Neural cell (in vitro differentiated cells): ENCODE data around the gene INSIG2. TPM values are rescaled to one million over a fixed set of nuclear protein-coding genes. Genes with fewer than 3 reads are reported as not detected.
A peak's percentile ranks its signal among the peaks of the same experiment; 100 is the strongest.

Source experiments
- H2AFZ ChIP-seq: fragments of 200-600, 300-800 bp; sonication (generic), shearing (Covaris generic); 2 replicates; pipeline ENCODE4 v1.6.0; 2014; ENCODE audit warnings: low read depth, mild to moderate bottlenecking, antibody characterized with exemption, low read length, moderate library complexity
- H3F3A ChIP-seq: fragments of 200-600 bp; shearing (Covaris generic); 2 replicates; pipeline ENCODE4 v1.6.1; 2016; ENCODE audit warnings: mild to moderate bottlenecking, moderate library complexity, mixed read lengths, antibody characterized with exemption, low read length; ENCODE audit not compliant: insufficient read depth, poor library complexity, severe bottlenecking
- H3K27ac ChIP-seq: fragments of 200-600, 300-800 bp; sonication (generic), shearing (Covaris generic); 2 replicates; pipeline ENCODE4 v1.5.1; 2014; ENCODE audit warnings: mild to moderate bottlenecking, low read length, moderate library complexity
- H3K27me3 ChIP-seq: fragments of 300-800, 200-600 bp; sonication (generic), shearing (Covaris generic); 2 replicates; pipeline ENCODE4 v1.6.0; 2014; ENCODE audit warnings: mild to moderate bottlenecking, low read depth, low read length, moderate library complexity; ENCODE audit not compliant: insufficient read depth
- H3K36me3 ChIP-seq: fragments of 300-800, 200-600 bp; sonication (generic), shearing (Covaris generic); 2 replicates; pipeline ENCODE4 v1.5.1; 2014; ENCODE audit warnings: mild to moderate bottlenecking, antibody characterized with exemption, low read length, moderate library complexity; ENCODE audit not compliant: insufficient read depth
- H3K4me2 ChIP-seq: fragments of 300-800, 200-600 bp; sonication (generic), shearing (Covaris generic); 2 replicates; pipeline ENCODE4 v1.6.0; 2014; ENCODE audit warnings: mild to moderate bottlenecking, low read length
- H3K4me3 ChIP-seq: fragments of 300-800, 200-600 bp; sonication (generic), shearing (Covaris generic); 2 replicates; pipeline ENCODE4 v1.5.1; 2014; ENCODE audit warnings: mild to moderate bottlenecking, low read length, moderate library complexity
- H3K79me2 ChIP-seq: fragments of 200-600 bp; shearing (Covaris generic); replicated peaks from 2 replicates; pipeline ENCODE4 v1.6.0; 2014; ENCODE audit warnings: mild to moderate bottlenecking, low read length, moderate library complexity; ENCODE audit not compliant: insufficient read depth
- H3K9ac ChIP-seq: fragments of 300-800, 200-600 bp; sonication (generic), shearing (Covaris generic); 2 replicates; pipeline ENCODE4 v1.6.1; 2016; ENCODE audit warnings: mild to moderate bottlenecking, low read length, mixed read lengths
- H3K9me2 ChIP-seq: fragments of 200-600 bp; shearing (Covaris generic); 2 replicates; pipeline ENCODE4 v1.6.1; 2016; ENCODE audit warnings: mild to moderate bottlenecking, low read length, mixed read lengths; ENCODE audit not compliant: insufficient read depth
- H3K9me3 ChIP-seq: fragments of 200-600, 300-800 bp; sonication (generic), shearing (Covaris generic); 2 replicates; pipeline ENCODE4 v1.6.1; 2016; ENCODE audit warnings: mild to moderate bottlenecking, mixed run types, low read length, moderate library complexity, mixed read lengths
- H4K20me1 ChIP-seq: fragments of 200-600 bp; shearing (Covaris generic); 2 replicates; pipeline ENCODE4 v1.6.1; 2016; ENCODE audit warnings: mild to moderate bottlenecking, mixed run types; ENCODE audit not compliant: insufficient read depth
- CTCF ChIP-seq: fragments of 450-650 bp; IDR thresholded peaks from 2 replicates; pipeline ENCODE4 v1.5.1; 2014; ENCODE audit warnings: antibody characterized with exemption, mild to moderate bottlenecking, moderate library complexity; ENCODE audit not compliant: poor library complexity, severe bottlenecking
- EP300 ChIP-seq: fragments of 450-650 bp; conservative IDR thresholded peaks from 2 replicates; pipeline ENCODE4 v1.6.1; 2014; ENCODE audit warnings: antibody characterized with exemption, mild to moderate bottlenecking, moderate library complexity; ENCODE audit not compliant: poor library complexity, severe bottlenecking
- EZH2 ChIP-seq: fragments of 200-600, 300-800 bp; shearing (Covaris generic), sonication (generic); IDR thresholded peaks from 2 replicates; pipeline ENCODE4 v1.6.1; 2014; ENCODE audit warnings: antibody characterized with exemption, low read length, borderline replicate concordance, mild to moderate bottlenecking; ENCODE audit not compliant: insufficient read depth, poor library complexity, severe bottlenecking
- MXI1 ChIP-seq: fragments of 450-650 bp; conservative IDR thresholded peaks from 2 replicates; pipeline ENCODE4 v1.6.1; 2014; ENCODE audit warnings: antibody characterized with exemption, mild to moderate bottlenecking; ENCODE audit not compliant: poor library complexity, severe bottlenecking
- POLR2AphosphoS5 ChIP-seq: IDR thresholded peaks from 2 replicates; pipeline ENCODE4 v1.6.1; 2012
- RAD21 ChIP-seq: fragments of 450-650 bp; conservative IDR thresholded peaks from 2 replicates; pipeline ENCODE4 v1.6.1; 2014; ENCODE audit warnings: antibody characterized with exemption, mild to moderate bottlenecking, moderate library complexity
- REST ChIP-seq: IDR thresholded peaks from 2 replicates; pipeline ENCODE4 v1.6.1; 2012; ENCODE audit warnings: borderline replicate concordance
- SMC3 ChIP-seq: fragments of 450-650 bp; conservative IDR thresholded peaks from 2 replicates; pipeline ENCODE4 v1.6.1; 2014; ENCODE audit warnings: antibody characterized with exemption, mild to moderate bottlenecking, moderate library complexity; ENCODE audit not compliant: poor library complexity
- TAF1 ChIP-seq: IDR thresholded peaks from 2 replicates; pipeline ENCODE4 v1.6.1; 2012; ENCODE audit warnings: low read depth
- polyA plus RNA-seq: library from polyadenylated mRNA; depleted of rRNA; stranded (reverse); fragments of >200 nt; gene quantifications from 2 replicates; pipeline ENCODE4 v1.2.3, GENCODE V29; 2014

INSIG2 gene
- polyA plus RNA-seq, 1 donor from 2014 or later, result 30.3 TPM

DNA sequence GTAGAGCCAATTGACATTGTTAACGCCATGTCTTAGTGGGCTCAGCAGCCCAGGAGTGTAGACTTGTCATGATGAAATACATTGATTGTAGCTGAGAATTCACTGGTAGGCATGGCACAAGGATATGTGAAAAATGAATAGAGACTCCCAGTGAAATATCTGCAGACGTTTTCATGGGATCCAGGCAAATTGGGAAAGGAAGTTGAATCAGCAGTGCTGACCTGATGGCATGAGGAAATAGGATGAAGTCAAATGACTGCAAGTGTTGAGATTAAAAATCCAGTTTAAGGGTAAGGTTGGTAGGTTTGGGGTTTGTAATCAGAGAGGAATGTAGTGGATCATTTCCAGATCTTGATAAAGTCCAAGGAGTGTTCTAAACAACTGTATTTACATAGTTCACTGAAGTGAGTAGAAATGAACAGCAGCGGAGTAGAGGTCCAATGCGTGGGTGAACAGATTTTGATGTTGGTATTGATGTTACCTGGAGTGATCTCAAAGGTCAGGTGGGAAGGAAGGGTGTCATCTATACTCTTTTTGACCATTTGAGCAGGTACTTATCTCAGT lies 24.6 kb downstream of the INSIG2 start:
- no peak overlapping the region for H3K27ac ChIP-seq

GRCh38 chr2:118114863-118115262 lies 26.6 kb downstream of the INSIG2 start:
- Histone ChIP-seq H3F3A (no peaks in the 10 kb centered on the region), H3K36me3 (no peaks in the 10 kb centered on the region), H3K9me3 (no peaks in the 10 kb centered on the region), H3K4me2 (peak overlapping the region; percentile 43), H3K27me3 (no peaks in the 10 kb centered on the region), H3K4me3 (peak overlapping the region; percentile 31), H3K27ac (peak overlapping the region; percentile 86), H2AFZ (no peak overlapping the region), H3K9me2 (no peaks in the 10 kb centered on the region), H3K9ac (peak overlapping the region; percentile 55), H3K79me2 (no peaks in the 10 kb centered on the region), H4K20me1 (no peaks in the 10 kb centered on the region)
- TF ChIP-seq POLR2AphosphoS5, result peak; percentile 40
- no peak for TF ChIP-seq CTCF
- no peak for TF ChIP-seq SMC3
- TF ChIP-seq EZH2, result no peak
- no peak for TF ChIP-seq MXI1
- no peak for TF ChIP-seq TAF1
- TF ChIP-seq EP300, result peak; percentile 87
- no peak for TF ChIP-seq RAD21

More for the DNA sequence above, 24.6 kb downstream of the INSIG2 start:
- H4K20me1 ChIP-seq, result no peaks in the 10 kb centered on the region
- H3K27me3 ChIP-seq, result no peaks in the 10 kb centered on the region
- H3K9me2 ChIP-seq, result no peaks in the 10 kb centered on the region
- TF ChIP-seq REST, result no peak
- TF ChIP-seq CTCF, result no peak
- TF ChIP-seq POLR2AphosphoS5, result no peak
- no peak overlapping the region for H3K4me3 ChIP-seq
- no peaks in the 10 kb centered on the region for H3K79me2 ChIP-seq
- no peak overlapping the region for H2AFZ ChIP-seq
- no peak overlapping the region for H3K9ac ChIP-seq
- H3K36me3 ChIP-seq, result no peaks in the 10 kb centered on the region
- no peaks in the 10 kb centered on the region for H3K9me3 ChIP-seq
- H3K4me2 ChIP-seq, result no peak overlapping the region
- no peaks in the 10 kb centered on the region for H3F3A ChIP-seq
